Neuronal stem cell (in vitro differentiated cells): ENCODE measurements around the gene ST6GALNAC2.

Experiments
- DNase-seq: peaks from one replicate; pipeline ENCODE4 v3.0.0-alpha.2; 2013; ENCODE audit warnings: low spot score
- H2AFZ ChIP-seq: one replicate; pipeline ENCODE4 v1.6.1; 2013; ENCODE audit warnings: mild to moderate bottlenecking, low read length, inconsistent platforms
- H2AK5ac ChIP-seq: 2 replicates; pipeline ENCODE4 v1.6.1; 2013; ENCODE audit warnings: low read depth, mild to moderate bottlenecking, inconsistent platforms, low read length, moderate library complexity, mixed read lengths
- H2BK120ac ChIP-seq: 2 replicates; pipeline ENCODE4 v1.6.1; 2013; ENCODE audit warnings: low read depth, mild to moderate bottlenecking, inconsistent platforms, low read length, moderate library complexity, mixed read lengths
- H2BK12ac ChIP-seq: one replicate; pipeline ENCODE4 v1.6.1; 2013; ENCODE audit warnings: low read length, inconsistent platforms
- H2BK15ac ChIP-seq: 2 replicates; pipeline ENCODE4 v1.6.1; 2013; ENCODE audit warnings: mild to moderate bottlenecking, low read length, inconsistent platforms, mixed read lengths
- H2BK5ac ChIP-seq: one replicate; pipeline ENCODE4 v1.6.1; 2013; ENCODE audit warnings: inconsistent platforms, mild to moderate bottlenecking, low read length, moderate library complexity
- H3K14ac ChIP-seq: one replicate; pipeline ENCODE4 v1.6.1; 2013; ENCODE audit warnings: low read length, inconsistent platforms
- H3K18ac ChIP-seq: 2 replicates; pipeline ENCODE4 v1.6.1; 2013; ENCODE audit warnings: low read length, inconsistent platforms
- H3K23ac ChIP-seq: 2 replicates; pipeline ENCODE4 v1.6.1; 2013; ENCODE audit warnings: low read depth, mild to moderate bottlenecking, mixed read lengths, low read length, inconsistent platforms; ENCODE audit not compliant: poor library complexity
- H3K27ac ChIP-seq: replicated peaks from 3 replicates; pipeline ENCODE4 v1.5.1; 2013; ENCODE audit warnings: low read length, inconsistent platforms
- H3K27me3 ChIP-seq, 3 experiments: 2 replicates each; pipeline ENCODE4 v1.6.1; 2013; ENCODE audit warnings: low read length in 3 of 3, mild to moderate bottlenecking in 2 of 3, inconsistent platforms in 1 of 3, low read depth in 1 of 3, mixed read lengths in 1 of 3, moderate library complexity in 1 of 3; ENCODE audit not compliant: control insufficient read depth in 3 of 3, insufficient read depth in 3 of 3
- H3K36me3 ChIP-seq, 2 donors: replicated peaks in 1 of 2; 2 replicates each; pipeline ENCODE4 v1.6.1; 2013; ENCODE audit warnings: low read length in 2 of 2; ENCODE audit not compliant: control insufficient read depth in 2 of 2, insufficient read depth in 2 of 2
- H3K4ac ChIP-seq: 2 replicates; pipeline ENCODE4 v1.6.1; 2013; ENCODE audit warnings: inconsistent platforms, mild to moderate bottlenecking, low read length, moderate library complexity
- H3K4me1 ChIP-seq, 2 donors: 1 replicate in 1 of 2; 2 replicates in 1 of 2; pipeline ENCODE4 v1.6.1; 2013; ENCODE audit warnings: low read length in 2 of 2, low read depth in 1 of 2; ENCODE audit not compliant: control insufficient read depth in 2 of 2, insufficient read depth in 1 of 2
- H3K4me2 ChIP-seq: one replicate; pipeline ENCODE4 v1.6.1; 2013; ENCODE audit warnings: mild to moderate bottlenecking, low read length, inconsistent platforms; ENCODE audit not compliant: insufficient read depth, poor library complexity, severe bottlenecking
- H3K4me3 ChIP-seq, 2 donors: 2 replicates each; pipeline ENCODE4 v1.5.1; 2013; ENCODE audit warnings: low read length in 2 of 2, mild to moderate bottlenecking in 2 of 2, inconsistent platforms in 1 of 2, moderate library complexity in 1 of 2
- H3K79me1 ChIP-seq: one replicate; pipeline ENCODE4 v1.6.1; 2013; ENCODE audit warnings: low read depth, mild to moderate bottlenecking, inconsistent platforms, low read length, moderate library complexity
- H3K9ac ChIP-seq: one replicate; pipeline ENCODE4 v1.6.1; 2013; ENCODE audit warnings: mild to moderate bottlenecking, low read depth, low read length, inconsistent platforms; ENCODE audit not compliant: poor library complexity
- H3K9me3 ChIP-seq, 2 donors: replicated peaks in 1 of 2; 2 replicates each; pipeline versions ENCODE3 to v1.6.1; 2013; ENCODE audit warnings: low read length in 2 of 2, mild to moderate bottlenecking in 2 of 2, inconsistent platforms in 1 of 2, low read depth in 1 of 2, mixed read lengths in 1 of 2, moderate library complexity in 1 of 2; ENCODE audit not compliant: control insufficient read depth in 2 of 2, insufficient read depth in 1 of 2
- H4K8ac ChIP-seq: one replicate; pipeline ENCODE4 v1.6.1; 2013; ENCODE audit warnings: low read depth, mild to moderate bottlenecking, inconsistent platforms, low read length, moderate library complexity
- H4K91ac ChIP-seq: one replicate; pipeline ENCODE4 v1.6.1; 2013; ENCODE audit warnings: low read length, low read depth, mild to moderate bottlenecking, inconsistent platforms; ENCODE audit not compliant: poor library complexity
- WGBS, 2 donors: extraction: QIAGEN DNeasy Blood & Tissue Kit; methylation state at CpG; one replicate each; pipeline ENCODE4 v1.1.7; 2013; ENCODE audit warnings: missing lambda C conversion rate in 2 of 2, mixed read lengths in 1 of 2; ENCODE audit not compliant: insufficient read length in 2 of 2, insufficient replicate concordance in 1 of 2; ENCODE audit errors: extremely low coverage in 2 of 2; 5-methylcytosine and 5-hydroxymethylcytosine counted together

ST6GALNAC2 gene

GRCh38 chr17:76530811-76531485, 54.7 kb downstream of the ST6GALNAC2 start:
- no peaks in the 10 kb centered on the region for H3K36me3 ChIP-seq
- no CpG with 5 or more reads among the region's 32 CpGs for WGBS, 2 donors
- peak overlapping the region; percentile 60 for H3K9ac ChIP-seq
- H3K9me3 ChIP-seq = no peaks in the 10 kb centered on the region
- H3K4me2 ChIP-seq = no peak overlapping the region
- DNase-seq = no peak
- H3K27me3 ChIP-seq = peaks cover 0 to 16% (median under 1%) of the 10 kb centered on the region in 3 experiments
- peak overlapping the region; percentile 47 for H3K14ac ChIP-seq
- no peaks in the 10 kb centered on the region for H3K79me1 ChIP-seq
- peak overlapping the region; percentile 85 for H3K18ac ChIP-seq
- H2AFZ ChIP-seq = peak overlapping the region; percentile 66
- peak overlapping the region; percentile 76 for H3K4ac ChIP-seq
- peak overlapping the region in 1 of 2 donors; percentile 38 for H3K4me3 ChIP-seq
- peak overlapping the region; percentile 72 for H4K8ac ChIP-seq
- peak overlapping the region; percentile 67 for H2BK5ac ChIP-seq
- H3K27ac ChIP-seq = no peak overlapping the region
- peak overlapping the region; percentile 99 for H2AK5ac ChIP-seq
- H3K4me1 ChIP-seq = peaks cover 24 to 30% of the 10 kb centered on the region in 2 donors
- peak overlapping the region; percentile 55 for H3K23ac ChIP-seq
- H2BK120ac ChIP-seq = peak overlapping the region; percentile 72
- no peak overlapping the region for H2BK12ac ChIP-seq
- H2BK15ac ChIP-seq = peak overlapping the region; percentile 53
- peak overlapping the region; percentile 64 for H4K91ac ChIP-seq

- H3K36me3 ChIP-seq = no peaks in the 10 kb centered on the region
- peak overlapping the region; percentile 53 for H2BK15ac ChIP-seq
- H3K4me1 ChIP-seq = peaks cover 24 to 27% of the 10 kb centered on the region in 2 donors
- peak overlapping the region; percentile 5 for H3K14ac ChIP-seq
- H2AK5ac ChIP-seq = peak overlapping the region; percentile 99
- peak overlapping the region; percentile 47 for H3K9ac ChIP-seq
- H3K23ac ChIP-seq = peak overlapping the region; percentile 38
- H3K4me2 ChIP-seq = no peak overlapping the region
- H2AFZ ChIP-seq = peak overlapping the region; percentile 66
- peak overlapping the region; percentile 76 for H3K4ac ChIP-seq
- H2BK12ac ChIP-seq = peak overlapping the region; percentile 88
- no peak for DNase-seq
- H3K9me3 ChIP-seq = no peaks in the 10 kb centered on the region
- no peak overlapping the region for H3K27ac ChIP-seq
- peak overlapping the region; percentile 85 for H3K18ac ChIP-seq
- peak overlapping the region; percentile 44 for H2BK120ac ChIP-seq
- no peaks in the 10 kb centered on the region for H3K79me1 ChIP-seq
- peaks cover 0 to 8% (median 0%) of the 10 kb centered on the region in 3 experiments for H3K27me3 ChIP-seq
- H3K4me3 ChIP-seq = no peak overlapping the region
- no peak overlapping the region for H4K91ac ChIP-seq
- WGBS, 2 donors = no CpG with 5 or more reads among the region's 23 CpGs
- peak overlapping the region; percentile 67 for H2BK5ac ChIP-seq
- no peak overlapping the region for H4K8ac ChIP-seq
Observed at GRCh38 chr17:76530095-76530723, 55.5 kb downstream of the ST6GALNAC2 start.

GRCh38 chr17:76529224-76530094, 56.2 kb downstream of the ST6GALNAC2 start:
- no peak overlapping the region for H3K9ac ChIP-seq
- H2BK15ac ChIP-seq = peak overlapping the region; percentile 53
- H2BK120ac ChIP-seq = peak overlapping the region; percentile 44
- no peak overlapping the region for H4K8ac ChIP-seq
- no peak overlapping the region for H3K14ac ChIP-seq
- no peak overlapping the region for H4K91ac ChIP-seq
- peaks cover 24 to 28% of the 10 kb centered on the region in 2 donors for H3K4me1 ChIP-seq
- no peak overlapping the region for H2BK12ac ChIP-seq
- H2AK5ac ChIP-seq = peak overlapping the region; percentile 70
- no peak for DNase-seq
- no peak overlapping the region for H3K27ac ChIP-seq
- no CpG with 5 or more reads among the region's 20 CpGs for WGBS, 2 donors
- H3K36me3 ChIP-seq = no peaks in the 10 kb centered on the region
- peaks cover 0 to 6% (median 0%) of the 10 kb centered on the region in 3 experiments for H3K27me3 ChIP-seq
- peak overlapping the region; percentile 66 for H2AFZ ChIP-seq
- no peaks in the 10 kb centered on the region for H3K9me3 ChIP-seq
- no peak overlapping the region for H3K4me3 ChIP-seq
- H3K79me1 ChIP-seq = no peaks in the 10 kb centered on the region
- H3K4me2 ChIP-seq = no peak overlapping the region
- peak overlapping the region; percentile 81 for H3K18ac ChIP-seq
- peak overlapping the region; percentile 38 for H3K23ac ChIP-seq
- peak overlapping the region; percentile 67 for H2BK5ac ChIP-seq
- H3K4ac ChIP-seq = peak overlapping the region; percentile 39
